GM19468 (cell line): ENCODE results near the gene NPPA.
"Not testable (repeated sequence)": the region's sequence is repeated elsewhere in the genome, so short reads cannot be mapped to it uniquely, and the experiment has no call there.

Experiments
- ATAC-seq: cut with Tn5 transposase; IDR thresholded peaks from one replicate; pipeline ENCODE4 v1.9.1; 2021; ENCODE audit warnings: mild to moderate bottlenecking, moderate library complexity, moderate number of reproducible peaks; ENCODE audit not compliant: unreplicated experiment; ENCODE audit errors: extremely low read depth

Gene NPPA

GRCh38 chr1:11847667-11848372, at the start of gene NPPA:
NPPA (minus strand) TSS chr1:11847783; CDS start chr1:11847684, 99 bp downstream.
- no peak for ATAC-seq

DNA sequence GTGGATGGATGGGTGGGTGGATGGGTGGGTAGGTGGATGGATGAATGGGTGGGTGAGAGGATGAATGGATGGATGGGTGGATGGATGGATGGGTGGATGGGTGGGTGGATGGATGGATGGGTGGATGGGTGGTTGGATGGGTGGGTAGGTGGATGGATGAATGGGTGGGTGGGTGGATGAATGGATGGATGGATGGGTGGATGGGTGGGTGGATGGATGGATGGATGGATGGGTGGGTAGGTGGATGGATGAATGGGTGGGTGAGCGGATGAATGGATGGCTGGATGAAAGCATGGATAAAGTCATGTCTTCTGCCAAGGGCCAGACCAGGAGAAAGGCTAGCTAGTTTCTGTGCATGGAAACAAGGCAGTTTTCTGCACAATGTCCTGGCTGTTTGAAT, 46.9 kb upstream of the NPPA start:
- not testable (repeated sequence) for ATAC-seq

DNA sequence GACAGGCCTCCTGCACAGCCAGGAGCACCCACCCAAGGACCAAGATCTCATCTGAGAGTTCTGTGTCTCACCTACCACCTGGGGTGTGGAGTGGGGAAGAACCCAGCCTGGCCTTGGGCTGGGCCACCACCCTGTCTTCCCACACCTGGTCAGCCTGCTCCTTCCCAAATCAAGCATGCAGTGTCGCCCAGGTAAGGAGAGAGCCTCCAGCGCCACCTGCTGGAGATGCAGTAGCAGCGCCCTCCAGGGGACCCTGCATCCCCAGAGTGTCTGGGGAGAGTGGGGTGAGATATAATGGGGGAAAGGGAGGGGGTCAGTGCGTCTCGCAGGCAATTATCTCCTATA, 46.3 kb upstream of the NPPA start:
- ATAC-seq: no peak

DNA sequence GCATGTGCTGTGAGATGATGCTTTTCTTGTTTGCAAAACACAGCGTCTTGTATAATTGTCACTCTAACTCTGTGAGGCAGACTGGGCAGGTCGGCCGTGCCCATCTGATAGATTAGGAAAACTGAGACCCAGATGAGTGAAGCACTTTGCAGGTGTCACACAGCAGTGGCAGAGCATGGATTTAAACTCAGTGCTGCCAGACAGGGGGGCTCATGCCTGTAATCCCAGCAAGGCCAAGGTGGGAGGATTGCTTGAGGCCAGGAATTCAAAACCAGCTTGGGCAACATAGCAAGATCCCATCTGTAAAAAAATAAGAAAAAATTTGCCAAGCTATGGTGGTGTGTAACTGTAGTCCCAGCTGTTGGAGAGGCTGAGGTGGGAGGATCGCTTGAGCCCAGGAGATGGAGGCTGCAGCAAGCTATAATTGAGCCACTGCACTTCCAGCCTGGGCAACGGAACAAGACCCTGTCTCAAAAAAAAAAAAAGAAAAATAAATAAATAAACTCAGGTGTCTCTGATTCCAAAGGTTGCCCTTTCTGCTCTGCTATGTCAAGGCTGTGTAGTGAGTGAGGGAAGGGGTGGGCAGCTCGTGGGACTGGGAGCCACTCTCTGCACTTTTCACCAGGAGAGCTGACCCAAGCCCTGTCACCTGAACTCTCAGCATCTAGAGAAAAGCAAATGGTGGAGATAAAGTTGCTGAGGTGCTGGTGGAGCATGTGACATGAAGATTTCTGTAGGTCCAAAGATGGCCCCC, 44.0 kb upstream of the NPPA start:
- no peak for ATAC-seq

DNA sequence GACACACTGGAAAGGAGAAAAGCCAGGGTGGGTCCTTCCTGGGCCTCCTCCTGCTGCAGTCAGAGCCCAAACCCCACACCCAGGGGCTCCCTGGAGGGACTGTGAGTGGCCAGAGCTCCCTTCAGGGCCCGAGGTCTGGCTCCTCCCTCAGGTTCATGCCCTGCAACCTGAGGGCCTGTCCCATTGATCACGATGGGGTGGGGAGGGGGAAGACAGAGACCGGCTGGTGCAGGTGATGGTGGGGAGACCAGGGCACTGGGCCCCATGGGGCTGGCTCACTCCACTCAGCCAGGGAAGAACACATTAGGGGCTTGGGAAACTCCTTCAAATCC, 41.3 kb upstream of the NPPA start:
- ATAC-seq: no peak

GRCh38 chr1:11888206-11888876, 40.8 kb upstream of the NPPA start:
- ATAC-seq: no peak

GRCh38 chr1:11887666-11888007, 40.1 kb upstream of the NPPA start:
- no peak for ATAC-seq

- no peak for ATAC-seq
Observed at GRCh38 chr1:11886986-11887665, 39.5 kb upstream of the NPPA start.

DNA sequence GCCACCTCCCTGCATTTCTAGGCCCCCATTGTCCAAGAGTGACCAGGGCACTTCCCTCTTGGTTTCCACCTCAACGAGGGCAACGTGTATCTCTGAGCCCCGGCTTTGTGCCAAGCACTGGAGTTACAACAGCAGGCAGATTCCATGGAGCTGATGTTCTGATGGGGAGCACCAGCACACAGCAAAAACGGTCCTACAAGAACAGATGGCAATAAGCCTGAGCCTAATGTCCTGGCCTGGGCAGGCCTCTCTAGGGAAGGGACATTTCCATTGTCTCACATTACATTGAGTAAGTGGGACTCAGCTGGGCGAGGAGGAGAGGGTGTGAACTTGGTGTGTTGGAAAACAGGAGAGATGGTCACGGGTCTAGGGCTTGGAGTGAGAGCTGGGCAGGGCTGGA, 38.3 kb upstream of the NPPA start:
- no peak for ATAC-seq

DNA sequence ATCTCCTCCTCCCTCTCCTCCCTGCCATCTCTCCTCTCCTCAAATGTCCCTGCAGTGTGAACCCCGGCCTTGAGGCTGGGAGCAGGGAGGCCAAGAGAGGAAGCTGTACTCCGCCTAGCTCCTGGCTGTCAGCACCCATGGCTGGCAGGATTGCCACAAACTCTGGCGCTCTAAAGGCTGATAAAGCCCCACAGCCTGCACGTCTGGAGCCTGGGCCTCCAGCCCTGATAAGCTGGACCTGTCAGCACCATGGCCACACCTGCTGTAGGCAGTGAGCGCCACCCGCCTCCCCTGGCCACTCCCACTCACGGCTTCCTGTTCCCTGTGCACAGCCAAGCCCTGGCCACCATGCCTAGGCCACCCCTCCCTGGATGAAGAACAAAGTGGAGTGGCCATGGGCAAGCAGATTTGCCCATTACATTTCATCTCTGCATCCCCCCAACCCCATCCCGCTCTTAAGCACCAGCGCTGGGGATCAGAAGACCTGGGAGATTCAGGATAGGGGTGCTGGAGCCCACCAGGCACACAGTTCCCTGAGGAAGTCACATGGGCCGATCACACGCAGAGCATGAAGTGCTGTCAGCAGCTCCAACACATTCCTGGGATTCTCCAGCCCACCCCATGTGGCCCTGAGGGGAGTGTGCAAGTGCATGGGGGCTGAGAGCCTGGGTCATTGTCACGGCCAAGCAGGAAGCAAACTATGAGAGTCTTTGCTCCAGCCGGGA, 35.4 kb upstream of the NPPA start:
- no peak for ATAC-seq

DNA sequence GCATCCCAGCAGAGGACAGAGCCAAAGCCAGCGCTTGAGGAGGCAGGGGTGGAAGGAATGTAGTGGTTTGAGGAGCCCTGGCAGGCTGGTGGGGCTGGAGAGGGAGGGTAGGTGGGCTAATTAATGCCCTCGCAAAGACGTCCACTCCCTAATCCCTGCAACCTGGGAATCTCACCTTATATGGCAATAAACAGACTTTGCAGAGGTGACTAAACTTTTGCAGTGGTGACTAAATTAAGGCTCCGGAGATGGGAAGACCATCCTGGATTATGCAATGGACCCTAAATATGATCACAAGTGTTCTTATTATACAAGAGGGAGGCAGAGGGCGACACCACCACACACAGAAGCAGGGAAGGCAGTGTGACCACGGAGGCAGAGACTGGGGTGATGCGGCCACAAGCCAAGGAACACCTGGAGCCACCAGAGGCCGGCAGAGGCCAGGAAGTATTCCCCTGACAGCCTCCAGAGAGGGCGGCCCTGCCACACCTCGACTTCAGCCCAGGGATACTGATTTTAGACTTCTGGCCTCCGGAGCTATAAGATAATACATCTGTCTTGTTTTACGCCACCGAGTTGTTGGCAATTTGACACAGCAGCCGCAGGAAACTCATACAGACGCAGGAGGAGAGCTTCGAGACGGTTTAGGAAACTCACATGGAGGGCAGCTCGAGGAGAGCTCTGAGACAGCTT, 34.3 kb upstream of the NPPA start:
- no peak for ATAC-seq

DNA sequence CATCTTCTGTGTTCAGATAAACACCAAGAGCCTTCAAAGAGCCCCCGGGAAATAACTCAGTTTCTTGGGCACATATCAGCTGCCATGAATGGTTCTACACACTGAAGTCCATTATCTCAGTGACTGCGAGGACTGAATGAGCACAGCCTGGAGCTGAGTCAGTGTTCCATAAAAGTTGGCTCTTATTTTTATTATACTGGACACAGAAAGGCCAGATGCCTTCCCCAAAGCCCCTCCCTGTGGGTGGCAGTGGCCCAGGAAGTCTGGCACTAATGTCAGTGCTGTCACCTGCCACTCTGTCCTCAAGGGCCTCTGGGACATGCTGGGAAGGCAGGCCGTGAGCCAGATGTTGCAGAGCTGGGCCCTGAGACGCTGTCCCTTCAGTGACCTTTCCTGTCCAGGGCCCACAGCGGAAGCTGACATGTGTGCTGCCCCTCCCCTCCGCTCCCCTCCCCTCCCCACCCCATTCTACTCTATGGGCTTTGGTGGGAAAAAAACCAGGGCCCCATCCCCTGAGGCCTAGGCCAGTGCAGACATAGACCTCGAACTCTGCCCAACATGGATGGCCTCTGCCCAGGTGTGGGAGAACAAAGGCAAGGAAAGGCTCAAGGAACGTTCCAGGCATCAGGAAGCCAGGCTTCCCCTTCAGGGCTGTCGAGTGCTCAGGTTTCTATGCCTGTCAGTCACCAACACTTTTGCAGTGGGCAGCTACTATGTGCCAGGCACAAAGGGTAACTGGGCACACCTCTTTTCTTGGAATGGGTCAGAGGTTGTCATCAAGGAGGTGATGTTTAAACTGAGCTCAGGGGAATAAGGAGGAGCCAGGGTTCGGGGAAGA, 33.5 kb upstream of the NPPA start:
- no peak for ATAC-seq

GRCh38 chr1:11880181-11880575, 32.6 kb upstream of the NPPA start:
- no peak for ATAC-seq

- no peak for ATAC-seq
Observed at GRCh38 chr1:11879311-11880180, 32.0 kb upstream of the NPPA start.

GRCh38 chr1:11878891-11879190, 31.3 kb upstream of the NPPA start:
- no peak for ATAC-seq

DNA sequence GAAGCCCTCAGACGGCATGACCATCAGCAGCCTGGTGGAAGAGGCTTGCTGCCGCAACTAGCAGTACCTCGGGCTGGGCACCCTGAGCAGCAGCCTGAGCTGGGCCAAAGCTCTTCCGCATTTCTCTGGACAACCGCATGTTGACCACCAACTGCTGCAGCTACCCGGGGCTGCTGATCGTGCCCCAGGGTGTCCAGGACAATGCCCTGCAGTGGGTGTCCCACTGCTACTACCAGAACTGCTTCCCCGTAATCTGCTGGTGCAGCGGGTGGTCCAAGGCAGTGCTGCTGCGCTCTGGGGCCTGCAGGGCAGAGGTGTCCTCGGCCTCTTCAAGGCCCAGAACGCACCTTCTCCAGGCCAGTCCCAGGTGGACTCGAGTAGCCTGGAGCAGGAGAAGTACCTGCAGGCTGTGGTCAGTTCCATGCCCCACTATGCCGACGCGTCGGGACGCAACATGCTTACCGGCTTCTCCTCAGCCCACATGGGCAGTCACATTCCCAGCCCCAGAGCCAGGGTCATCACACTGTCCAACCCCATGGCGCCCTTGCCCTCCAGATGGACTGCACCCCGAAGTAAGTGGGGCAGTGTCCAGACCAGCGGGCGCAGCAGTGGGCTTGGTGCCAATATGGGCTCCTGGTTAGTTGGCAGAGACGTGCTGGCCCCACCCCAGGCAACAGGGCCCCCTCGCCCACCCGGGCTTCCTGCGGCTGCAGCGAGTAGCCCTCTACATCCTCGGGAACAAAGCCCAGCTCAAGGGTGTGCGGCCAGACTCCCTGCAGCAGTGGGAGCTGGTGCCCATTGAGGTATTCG, 30.7 kb upstream of the NPPA start:
- ATAC-seq: no peak

DNA sequence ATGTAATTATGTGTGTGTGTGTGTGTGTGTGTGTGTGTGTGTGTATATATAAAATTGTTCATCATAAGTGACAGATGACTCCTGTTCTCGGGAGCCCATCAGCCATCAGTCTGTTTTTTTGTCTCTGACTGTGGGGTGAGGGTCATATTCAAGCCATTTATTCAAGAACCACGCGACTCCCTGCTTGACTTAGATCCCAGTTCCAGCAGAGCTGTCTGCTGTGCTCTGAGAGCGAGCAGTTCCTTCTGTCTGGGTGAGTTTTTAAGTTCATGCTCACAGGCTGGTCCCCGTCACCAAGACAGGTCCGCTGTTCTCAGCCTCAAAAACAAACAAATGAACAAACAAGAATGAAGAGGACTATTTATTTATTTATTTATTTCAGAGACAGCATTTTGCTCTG, 29.5 kb upstream of the NPPA start:
- ATAC-seq: no peak
